Esophagus squamous epithelium (tissue), 5 donors: ENCODE data around the gene ANKRD7. TPM values are rescaled to one million over a fixed set of nuclear protein-coding genes. Genes with fewer than 3 reads are reported as not detected.

Experiments
- DNase-seq: peaks from one replicate; lab custom pipeline; 2025; lab: John Stamatoyannopoulos, UW
- H3K27ac ChIP-seq, 4 donors: fragments of 200-600 bp; sonication (generic); one replicate each; pipeline ENCODE4 v1.5.1; 2016 to 2019; ENCODE audit warnings: mild to moderate bottlenecking in 1 of 4
- H3K27me3 ChIP-seq, 4 donors: fragments of 200-600 bp; sonication (generic); 1 replicate in 3 of 4; 2 replicates in 1 of 4; pipeline versions ENCODE4 v1.5.1 to v1.6.0; 2017 to 2021; ENCODE audit warnings: antibody characterized with exemption in 1 of 4
- H3K36me3 ChIP-seq, 3 donors: fragments of 200-600 bp; sonication (generic); one replicate each; pipeline ENCODE4 v1.5.1; 2016 to 2019
- H3K4me1 ChIP-seq, 3 donors: fragments of 200-600 bp; sonication (generic); one replicate each; pipeline ENCODE4 v1.5.1; 2017 to 2019
- H3K4me3 ChIP-seq, 4 donors: fragments of 200-600 bp; sonication (generic); 1 replicate in 3 of 4; 2 replicates in 1 of 4; pipeline ENCODE4 v1.5.1; 2016 to 2019; ENCODE audit warnings: mild to moderate bottlenecking in 2 of 4, moderate library complexity in 1 of 4
- H3K9me3 ChIP-seq, 3 donors: fragments of 200-600 bp; sonication (generic); one replicate each; pipeline ENCODE4 v1.5.1; 2016 to 2019
- POLR2A ChIP-seq, 4 donors: fragments of 450-650 bp; IDR thresholded peaks; one replicate each; pipeline ENCODE4 v1.6.1; 2017; ENCODE audit warnings: antibody characterized with exemption in 4 of 4, mild to moderate bottlenecking in 4 of 4, moderate library complexity in 3 of 4
- WGBS, 2 donors: methylation state at CpG; one replicate each; pipeline ENCODE4 v1.1.5; 2018; 5-methylcytosine and 5-hydroxymethylcytosine counted together
- intact Hi-C: fragments of 100-400 bp; cut with DNase I; formaldehyde crosslinking; loops from one replicate; pipeline ENCODE4 v1.15.0; 2022
- total RNA-seq, 4 donors: library from RNA; depleted of rRNA; stranded (reverse); fragments of >200 nt; gene quantifications; one replicate each; pipeline ENCODE4 v1.1.0, GENCODE V29; 2016
- TF ChIP-seq, protein P1 (sequence below), 6 experiments: fragments of 450-650 bp in 4 of 6; fragments of 200-600 bp in 2 of 6; sonication (generic) in 2 of 6; IDR thresholded peaks; one replicate each; pipeline ENCODE4 v1.5.1; 2016 to 2019; ENCODE audit warnings: antibody characterized with exemption in 6 of 6, mild to moderate bottlenecking in 4 of 6, moderate library complexity in 4 of 6
- donor health status: DM: yes; HTN: yes; CAD: no.

Gene ANKRD7, protein sequence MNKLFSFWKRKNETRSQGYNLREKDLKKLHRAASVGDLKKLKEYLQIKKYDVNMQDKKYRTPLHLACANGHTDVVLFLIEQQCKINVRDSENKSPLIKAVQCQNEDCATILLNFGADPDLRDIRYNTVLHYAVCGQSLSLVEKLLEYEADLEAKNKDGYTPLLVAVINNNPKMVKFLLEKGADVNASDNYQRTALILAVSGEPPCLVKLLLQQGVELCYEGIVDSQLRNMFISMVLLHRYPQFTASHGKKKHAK
- total RNA-seq = under 1 TPM in 1 of 4 donors, not detected in 3; 0.57 TPM

DNA sequence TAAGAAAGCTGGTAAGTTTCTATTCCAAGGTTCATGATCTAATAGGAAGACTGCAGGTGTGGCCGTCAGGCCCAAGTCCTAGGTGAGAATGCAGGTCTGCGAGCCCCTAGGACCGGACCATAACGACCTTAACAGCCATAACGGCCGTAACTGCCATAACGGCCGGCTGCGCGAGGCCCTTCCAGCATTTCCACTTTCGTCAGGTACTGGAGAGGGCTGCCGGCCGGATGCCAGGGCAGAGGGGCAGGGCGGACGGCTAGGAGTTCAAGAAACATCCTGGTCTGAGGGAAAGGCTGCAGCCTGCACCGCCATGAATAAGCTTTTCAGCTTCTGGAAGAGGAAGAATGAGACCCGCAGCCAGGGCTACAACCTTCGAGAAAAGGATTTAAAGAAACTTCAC lies at the start of gene ANKRD7:
Gene ANKRD7, plus strand, starts transcription at position 184 of the 400 bp plus-strand sequence. Its CDS starts 127 bp downstream, at position 311.
- WGBS, 2 donors = 89 to 91% methylated on average over 12 to 18 of the region's 18 CpGs
- Histone ChIP-seq H3K36me3 (no peaks in the 10 kb centered on the region), H3K27ac (no peak within 1 kb of the TSS), H3K4me1 (no peaks in the 10 kb centered on the region), H3K9me3 (no peaks in the 10 kb centered on the region), H3K27me3 (no peaks in the 10 kb centered on the region), H3K4me3 (no peak within 1 kb of the TSS)
- intact Hi-C loops = no loop called here
- TF ChIP-seq POLR2A (IDR thresholded peaks at IDR 0.05) = no peak
- TF ChIP-seq, protein P1, sequence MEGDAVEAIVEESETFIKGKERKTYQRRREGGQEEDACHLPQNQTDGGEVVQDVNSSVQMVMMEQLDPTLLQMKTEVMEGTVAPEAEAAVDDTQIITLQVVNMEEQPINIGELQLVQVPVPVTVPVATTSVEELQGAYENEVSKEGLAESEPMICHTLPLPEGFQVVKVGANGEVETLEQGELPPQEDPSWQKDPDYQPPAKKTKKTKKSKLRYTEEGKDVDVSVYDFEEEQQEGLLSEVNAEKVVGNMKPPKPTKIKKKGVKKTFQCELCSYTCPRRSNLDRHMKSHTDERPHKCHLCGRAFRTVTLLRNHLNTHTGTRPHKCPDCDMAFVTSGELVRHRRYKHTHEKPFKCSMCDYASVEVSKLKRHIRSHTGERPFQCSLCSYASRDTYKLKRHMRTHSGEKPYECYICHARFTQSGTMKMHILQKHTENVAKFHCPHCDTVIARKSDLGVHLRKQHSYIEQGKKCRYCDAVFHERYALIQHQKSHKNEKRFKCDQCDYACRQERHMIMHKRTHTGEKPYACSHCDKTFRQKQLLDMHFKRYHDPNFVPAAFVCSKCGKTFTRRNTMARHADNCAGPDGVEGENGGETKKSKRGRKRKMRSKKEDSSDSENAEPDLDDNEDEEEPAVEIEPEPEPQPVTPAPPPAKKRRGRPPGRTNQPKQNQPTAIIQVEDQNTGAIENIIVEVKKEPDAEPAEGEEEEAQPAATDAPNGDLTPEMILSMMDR (IDR thresholded peaks at IDR 0.05) = no peak
- no peak for DNase-seq

DNA sequence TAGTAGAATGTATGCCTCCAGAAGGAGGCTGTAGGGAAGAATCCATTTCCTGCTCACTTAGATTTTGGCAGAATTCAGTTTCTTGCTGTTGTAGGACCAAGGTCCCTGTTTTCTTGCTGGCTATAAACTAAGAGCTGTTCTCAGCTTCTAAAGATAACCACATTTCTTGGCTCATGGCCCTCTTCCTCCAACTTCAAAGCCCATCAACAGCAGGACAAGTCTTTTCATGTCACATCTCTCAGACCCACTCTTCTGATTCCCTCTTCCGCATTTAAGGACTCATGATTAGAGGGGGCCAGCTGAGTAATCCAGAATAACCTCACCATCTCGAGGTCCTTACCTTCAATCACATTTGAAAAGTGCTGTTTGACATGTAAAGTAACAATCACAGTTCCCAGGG lies 48.8 kb upstream of the ANKRD7 start:
- intact Hi-C loops = no loop called here
- WGBS, 2 donors = 48 to 71% methylated on average over 2 of the region's 2 CpGs

DNA sequence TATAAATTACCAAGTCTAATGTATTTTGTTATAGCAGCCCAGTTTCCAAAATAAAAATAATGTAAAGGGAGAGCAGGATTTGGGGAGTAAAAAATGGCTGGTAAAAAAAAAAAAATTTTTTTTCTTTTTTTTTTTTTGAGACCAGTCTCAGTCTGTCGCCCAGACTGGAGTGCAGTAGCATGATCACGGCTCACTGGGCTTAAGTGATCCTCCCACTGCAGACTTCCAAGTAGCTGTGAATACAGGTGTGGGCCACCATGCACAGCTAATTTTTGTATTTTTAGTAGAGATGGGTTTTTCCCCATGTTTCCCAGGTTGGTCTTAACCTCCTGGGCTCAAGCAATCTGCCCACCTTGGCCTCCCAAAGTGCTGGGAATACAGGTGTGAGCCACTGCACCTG lies 45.3 kb upstream of the ANKRD7 start:
- Histone ChIP-seq H3K9me3 (no peaks in the 10 kb centered on the region), H3K27me3 (no peaks in the 10 kb centered on the region), H3K4me3 (no peak overlapping the region), H3K4me1 (peaks cover 0 to 10% (median 8%) of the 10 kb centered on the region in 3 donors), H3K36me3 (no peaks in the 10 kb centered on the region), H3K27ac (no peak overlapping the region)
- intact Hi-C loops = no loop called here
- no peak for DNase-seq
- no peak for TF ChIP-seq POLR2A (IDR thresholded peaks at IDR 0.05)
- TF ChIP-seq, protein P1 (IDR thresholded peaks at IDR 0.05) = no peak
- WGBS, 2 donors = 79 to 80% methylated on average over 2 of the region's 2 CpGs

More for the DNA sequence above, 48.8 kb upstream of the ANKRD7 start:
- no peak overlapping the region for H3K27ac ChIP-seq
- H3K4me3 ChIP-seq = no peak overlapping the region
- H3K36me3 ChIP-seq = no peaks in the 10 kb centered on the region
- TF ChIP-seq, protein P1 (IDR thresholded peaks at IDR 0.05) = no peak
- TF ChIP-seq POLR2A (IDR thresholded peaks at IDR 0.05) = no peak
- H3K27me3 ChIP-seq = no peaks in the 10 kb centered on the region
- H3K4me1 ChIP-seq = no peaks in the 10 kb centered on the region
- DNase-seq = no peak
- H3K9me3 ChIP-seq = no peaks in the 10 kb centered on the region

DNA sequence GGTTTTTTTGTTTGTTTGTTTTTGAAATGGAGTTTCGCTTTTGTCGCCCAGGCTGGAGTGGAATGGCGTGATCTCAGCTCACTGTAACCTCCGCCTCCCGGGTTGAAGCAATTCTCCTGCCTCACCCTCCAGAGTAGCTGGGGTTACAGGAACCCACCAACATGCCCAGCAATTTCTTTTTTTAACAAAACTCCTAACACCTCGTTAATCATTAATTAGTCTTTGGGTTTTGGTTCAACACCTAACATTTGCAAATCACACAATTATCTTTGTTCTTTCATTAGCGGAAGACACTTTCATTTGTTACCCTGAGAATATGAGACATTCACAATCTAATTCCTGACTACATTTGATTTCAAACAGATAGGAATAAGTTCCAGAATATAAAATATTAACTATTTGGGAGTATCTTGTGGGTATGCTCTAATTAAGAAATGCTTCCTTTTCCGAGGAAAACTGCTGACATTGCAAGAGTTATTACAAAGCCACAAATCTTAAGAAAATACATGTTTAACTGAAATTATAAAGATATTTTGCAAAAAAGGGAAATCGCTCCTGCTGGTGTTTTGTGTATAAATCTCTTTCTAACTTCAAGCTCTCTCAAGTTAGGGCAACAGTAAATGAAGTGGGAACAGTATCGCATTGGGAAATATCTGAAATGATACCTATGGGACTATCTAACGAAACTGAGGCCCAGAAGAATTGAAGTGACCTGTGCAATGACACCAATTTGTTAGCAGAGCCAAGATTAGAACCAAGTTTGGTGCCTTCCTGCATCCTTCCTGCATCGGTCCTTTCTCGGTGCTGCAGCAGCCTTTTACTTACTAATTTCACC lies 41.7 kb upstream of the ANKRD7 start:
- WGBS, 2 donors = 65 to 66% methylated on average over 12 to 13 of the region's 13 CpGs
- peak overlapping the region; percentile 82 to 96 (median 90) for H3K4me3 ChIP-seq
- peaks cover 12 to 43% (median 25%) of the 10 kb centered on the region in 3 donors for H3K4me1 ChIP-seq
- TF ChIP-seq, protein P1 (IDR thresholded peaks at IDR 0.05) = no peak
- no peak for TF ChIP-seq POLR2A (IDR thresholded peaks at IDR 0.05)
- peaks cover 0 to 8% (median 0%) of the 10 kb centered on the region in 3 donors for H3K36me3 ChIP-seq
- peak overlapping the region; percentile 94 to 98 (median 95) for H3K27ac ChIP-seq
- no peaks in the 10 kb centered on the region for H3K27me3 ChIP-seq
- intact Hi-C loops = no loop called here
- H3K9me3 ChIP-seq = no peaks in the 10 kb centered on the region
- no peak for DNase-seq

DNA sequence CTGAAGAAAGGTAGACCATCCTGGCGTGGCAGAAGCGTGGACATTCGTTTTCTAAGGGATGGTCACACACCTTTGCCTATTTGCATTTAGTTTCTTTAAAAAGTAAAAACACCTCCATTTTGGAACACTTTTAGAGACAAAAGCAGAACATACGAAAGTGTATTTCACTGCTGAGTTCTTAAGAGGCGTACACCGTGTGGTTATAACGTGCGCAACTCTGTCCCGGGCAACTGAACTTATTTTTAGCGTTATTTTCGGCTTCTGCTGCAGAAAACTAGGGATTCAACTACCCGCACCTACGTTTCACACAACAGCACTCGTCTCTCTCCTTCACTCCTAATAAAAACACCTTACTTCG lies 41.1 kb upstream of the ANKRD7 start:
- H3K27me3 ChIP-seq = no peaks in the 10 kb centered on the region
- WGBS, 2 donors = 0 to 2% methylated on average over 15 of the region's 15 CpGs
- peak overlapping the region; percentile 94 to 98 (median 95) for H3K27ac ChIP-seq
- no peaks in the 10 kb centered on the region for H3K9me3 ChIP-seq
- intact Hi-C loops = no loop called here
- no peak for DNase-seq
- H3K4me1 ChIP-seq = peaks cover 12 to 44% (median 25%) of the 10 kb centered on the region in 3 donors
- no peak for TF ChIP-seq POLR2A (IDR thresholded peaks at IDR 0.05)
- TF ChIP-seq, protein P1 (IDR thresholded peaks at IDR 0.05) = no peak
- H3K4me3 ChIP-seq = peak overlapping the region; percentile 82 to 96 (median 90)
- peaks cover 0 to 14% (median 0%) of the 10 kb centered on the region in 3 donors for H3K36me3 ChIP-seq
